IMR-90 (cell line): ENCODE data around the gene ATG9A. TPM values are rescaled to one million over a fixed set of nuclear protein-coding genes. Genes with fewer than 3 reads are reported as not detected.

Experiments
- ATAC-seq: fragments of 200-7000 bp; cut with Tn5 transposase; 2 replicates; pipeline ENCODE4 v1.9.1; 2020; ENCODE audit warnings: low read depth, mild to moderate bottlenecking, moderate library complexity
- BruUV-seq: library from RNA; stranded (reverse); fragments of 400-500 nt; replicated peaks from 2 replicates; lab custom pipeline; 2021; lab: Mats Ljungman, UMichigan
- CTCF ChIA-PET: fragments of 300-600 bp; formaldehyde crosslinking; extraction: SDS; loops from one replicate; lab custom pipeline; 2021; ENCODE audit warnings: antibody characterized with exemption; lab: Yijun Ruan, JAX
- POLR2A ChIA-PET: fragments of 300-600 bp; sonication (Branson Sonifier 250); formaldehyde crosslinking; loops from one replicate; lab custom pipeline; 2022; ENCODE audit warnings: antibody characterized with exemption; ENCODE audit not compliant: unreplicated experiment; lab: Charles Lee
- DNase-seq: peaks from one replicate; pipeline ENCODE4 v3.0.0; 2013
- H2AFZ ChIP-seq: replicated peaks from 2 replicates; pipeline ENCODE3; 2013; ENCODE audit warnings: low read length, mild to moderate bottlenecking; ENCODE audit not compliant: poor library complexity
- H2AK5ac ChIP-seq: 2 replicates; pipeline ENCODE4 v1.6.1; 2013; ENCODE audit warnings: low read depth, low read length, inconsistent platforms
- H2AK9ac ChIP-seq: replicated peaks from 2 replicates; pipeline ENCODE3; 2013; ENCODE audit warnings: mild to moderate bottlenecking, low read depth, low read length, moderate library complexity; ENCODE audit not compliant: poor library complexity
- H2BK120ac ChIP-seq: 2 replicates; pipeline ENCODE4 v1.6.1; 2013; ENCODE audit warnings: low read depth, low read length, inconsistent platforms
- H2BK15ac ChIP-seq: 3 replicates; pipeline ENCODE4 v1.6.1; 2013; ENCODE audit warnings: low read depth, low read length, inconsistent platforms
- H2BK20ac ChIP-seq: 2 replicates; pipeline ENCODE4 v1.6.1; 2013; ENCODE audit warnings: low read depth, mild to moderate bottlenecking, inconsistent platforms, low read length, moderate library complexity
- H2BK5ac ChIP-seq: 2 replicates; pipeline ENCODE4 v1.6.1; 2013; ENCODE audit warnings: mild to moderate bottlenecking, low read depth, low read length, inconsistent platforms; ENCODE audit not compliant: poor library complexity, severe bottlenecking
- H3K14ac ChIP-seq: replicated peaks from 2 replicates; pipeline ENCODE4 v1.6.1; 2013; ENCODE audit warnings: low read depth, low read length, inconsistent platforms
- H3K18ac ChIP-seq: 2 replicates; pipeline ENCODE4 v1.6.1; 2013; ENCODE audit warnings: low read depth, low read length, control low read depth
- H3K23ac ChIP-seq: 2 replicates; pipeline ENCODE4 v1.6.1; 2013; ENCODE audit warnings: low read depth, low read length, inconsistent platforms
- H3K27ac ChIP-seq: 2 replicates; pipeline ENCODE4 v1.5.1; 2013; ENCODE audit warnings: mild to moderate bottlenecking, control low read depth, low read length; ENCODE audit not compliant: insufficient read depth
- H3K27me3 ChIP-seq: 2 replicates; pipeline ENCODE4 v1.6.1; 2013; ENCODE audit warnings: low read length; ENCODE audit not compliant: control insufficient read depth, insufficient read depth
- H3K36me3 ChIP-seq: 2 replicates; pipeline ENCODE4 v1.6.1; 2013; ENCODE audit warnings: low read length, mixed read lengths; ENCODE audit not compliant: control insufficient read depth, insufficient read depth
- H3K4ac ChIP-seq: 2 replicates; pipeline ENCODE4 v1.6.1; 2013; ENCODE audit warnings: low read depth, low read length, inconsistent platforms
- H3K4me1 ChIP-seq: 2 replicates; pipeline ENCODE4 v1.6.1; 2013; ENCODE audit warnings: low read length, mixed read lengths; ENCODE audit not compliant: control insufficient read depth, insufficient read depth
- H3K4me2 ChIP-seq: 2 replicates; pipeline ENCODE4 v1.6.1; 2013; ENCODE audit warnings: low read depth, mild to moderate bottlenecking, control low read depth, low read length, moderate library complexity
- H3K4me3 ChIP-seq: 2 replicates; pipeline ENCODE4 v1.5.1; 2013; ENCODE audit warnings: low read depth, mild to moderate bottlenecking, control low read depth, low read length, moderate library complexity; ENCODE audit not compliant: insufficient read depth
- H3K56ac ChIP-seq: 2 replicates; pipeline ENCODE4 v1.6.1; 2013; ENCODE audit warnings: low read length, inconsistent platforms; ENCODE audit not compliant: insufficient read depth; ENCODE audit errors: extremely low read depth
- H3K79me1 ChIP-seq, 2 experiments: 2 replicates each; pipeline ENCODE4 v1.6.1; 2013; ENCODE audit warnings: low read length in 2 of 2, inconsistent platforms in 1 of 2, low read depth in 1 of 2
- H3K9ac ChIP-seq: 2 replicates; pipeline ENCODE4 v1.6.1; 2013; ENCODE audit warnings: low read depth, low read length, control low read depth
- H3K9me1 ChIP-seq: 2 replicates; pipeline ENCODE4 v1.6.1; 2013; ENCODE audit warnings: low read length, inconsistent platforms; ENCODE audit not compliant: insufficient read depth
- H3K9me3 ChIP-seq: 2 replicates; pipeline ENCODE4 v1.6.1; 2013; ENCODE audit warnings: low read length; ENCODE audit not compliant: control insufficient read depth, insufficient read depth
- H4K20me1 ChIP-seq: 2 replicates; pipeline ENCODE4 v1.6.1; 2013; ENCODE audit warnings: low read length, inconsistent platforms; ENCODE audit not compliant: insufficient read depth
- H4K5ac ChIP-seq: 2 replicates; pipeline ENCODE4 v1.6.1; 2013; ENCODE audit warnings: mild to moderate bottlenecking, low read depth, low read length, control low read depth
- H4K8ac ChIP-seq, 2 experiments: 2 replicates each; pipeline ENCODE4 v1.6.1; 2013; ENCODE audit warnings: low read depth in 2 of 2, low read length in 2 of 2, control low read depth in 1 of 2, inconsistent platforms in 1 of 2
- H4K91ac ChIP-seq: 2 replicates; pipeline ENCODE4 v1.6.1; 2013; ENCODE audit warnings: low read depth, low read length, inconsistent platforms; ENCODE audit not compliant: insufficient read depth
- CEBPB ChIP-seq: IDR thresholded peaks from 2 replicates; pipeline ENCODE4 v1.6.1; 2012; ENCODE audit warnings: low read depth, low read length, improper control_type of control experiment
- FOS ChIP-seq: fragments of 150-350 bp; IDR thresholded peaks from 2 replicates; pipeline ENCODE4 v1.6.1; 2016; ENCODE audit warnings: low read depth, low read length
- MXI1 ChIP-seq: IDR thresholded peaks from 2 replicates; pipeline ENCODE4 v1.6.1; 2012; ENCODE audit warnings: low read depth, mild to moderate bottlenecking, low read length, moderate library complexity, borderline replicate concordance
- NFE2L2 ChIP-seq: fragments of 150-350 bp; IDR thresholded peaks from 2 replicates; pipeline ENCODE4 v1.6.1; 2016; ENCODE audit warnings: low read depth, mild to moderate bottlenecking, low read length
- POLR2A ChIP-seq: IDR thresholded peaks from 2 replicates; pipeline ENCODE4 v1.6.1; 2012; ENCODE audit warnings: mild to moderate bottlenecking, low read depth, low read length
- RAD21 ChIP-seq: IDR thresholded peaks from 2 replicates; pipeline ENCODE4 v1.6.1; 2012; ENCODE audit warnings: low read length, improper control_type of control experiment
- RCOR1 ChIP-seq: IDR thresholded peaks from 2 replicates; pipeline ENCODE4 v1.6.1; 2012; ENCODE audit warnings: mild to moderate bottlenecking, low read length, improper control_type of control experiment; ENCODE audit not compliant: insufficient replicate concordance
- USF2 ChIP-seq: fragments of 150-350 bp; IDR thresholded peaks from 2 replicates; pipeline ENCODE4 v1.6.1; 2017; ENCODE audit warnings: mild to moderate bottlenecking, antibody characterized with exemption, low read length, low read depth
- WGBS, 2 experiments: methylation state at CpG; one replicate each; pipeline versions ENCODE4 v1.1.5 to v1.1.7; 2013; ENCODE audit warnings: missing lambda C conversion rate in 2 of 2; ENCODE audit not compliant: insufficient read length in 1 of 2; ENCODE audit errors: extremely low coverage in 2 of 2; 5-methylcytosine and 5-hydroxymethylcytosine counted together
- dilution Hi-C: fragments of 300-500 bp; cut with HindIII; formaldehyde crosslinking; loops from one replicate; pipeline ENCODE4 v1.14.3; 2018; ENCODE audit warnings: low sequenced_read_pairs; ENCODE audit not compliant: unreplicated experiment
- in situ Hi-C: fragments of 300-500 bp; cut with MboI; formaldehyde crosslinking; loops from 3 replicates; pipeline ENCODE4 v1.14.3; 2019; ENCODE audit warnings: low sequenced_read_pairs, inconsistent platforms, mixed read lengths
- intact Hi-C: fragments of 100-400 bp; cut with micrococcal nuclease; formaldehyde crosslinking; loops from 2 replicates; pipeline ENCODE4 v1.10.0; 2022
- polyA plus RNA-seq, 3 experiments: library from polyadenylated mRNA; depleted of rRNA; stranded (reverse); fragments of >200 nt; gene quantifications; 2 replicates each; pipeline ENCODE4 v1.2.3, GENCODE V29; 2012; ENCODE audit warnings: low replicate concordance in 1 of 3
- total RNA-seq: library from RNA; depleted of rRNA; stranded (reverse); fragments of >200 nt; gene quantifications from 2 replicates; pipeline ENCODE4 v1.2.3, GENCODE V29; 2012

The ATG9A gene
- total and polyA plus RNA-seq, 2 of the 4 experiments (the other 2 are of a cell fraction): 35.1 to 58.3 TPM

GRCh38 chr2:219218217-219218731 is 11.2 kb downstream of the ATG9A start:
- BruUV-seq: no TSS peak
- Histone ChIP-seq H3K18ac (peak overlapping the region; percentile 81), H3K36me3 (peaks cover 50% of the 10 kb centered on the region), H3K4me3 (peak overlapping the region; percentile 54), H3K9ac (peak overlapping the region; percentile 77), H3K23ac (peak overlapping the region; percentile 98), H4K20me1 (peaks cover 11% of the 10 kb centered on the region), H4K8ac (peak overlapping the region; percentile 15 to 87; a peak in 3 of 4 replicates), H2BK20ac (peak overlapping the region; percentile 53; the same call in 1 of the 2 replicates), H2AK9ac (peak overlapping the region; percentile 97), H2BK5ac (peak overlapping the region; percentile 91), H3K9me1 (peaks cover 6% of the 10 kb centered on the region), H3K27me3 (no peaks in the 10 kb centered on the region), H3K27ac (peak overlapping the region; percentile 92), H3K14ac (peak overlapping the region; percentile 88), H3K4me2 (peak overlapping the region; percentile 93), H4K5ac (peak overlapping the region; percentile 78), H3K4me1 (peaks cover 5% of the 10 kb centered on the region; the same call in 1 of the 2 replicates), H2BK15ac (peak overlapping the region; percentile 41; the same call in 1 of the 3 replicates), H2AFZ (peak overlapping the region; percentile 91), H4K91ac (peak overlapping the region; percentile 97), H3K56ac (peak overlapping the region; percentile 82; the same call in 1 of the 2 replicates), H3K79me1 (peaks cover 8 to 28% of the 10 kb centered on the region in 2 experiments; a peak in 3 of 4 replicates), H2AK5ac (peak overlapping the region; percentile 90), H3K9me3 (no peaks in the 10 kb centered on the region), H2BK120ac (peak overlapping the region; percentile 90), H3K4ac (peak overlapping the region; percentile 98)
- TF ChIP-seq MXI1: 0 out of 2 replicates have a peak, but pooled peaks have one; percentile 23
- TF ChIP-seq POLR2A: no peak; the same call in 1 of the 2 replicates
- no peak for TF ChIP-seq USF2
- no peak for TF ChIP-seq NFE2L2
- peak; percentile 77 for TF ChIP-seq RCOR1
- TF ChIP-seq RAD21: no peak
- TF ChIP-seq FOS: no peak
- no peak for TF ChIP-seq CEBPB
- peak; percentile 68 for DNase-seq
- CTCF ChIA-PET: interaction anchor here (0.6 to 1.6 kb wide), 7 partner anchors 10 to 171 kb away, joined by 3 to 8 read pairs (median 4); partner anchors contain the start of genes DNAJB2 and ZFAND2B
- WGBS, 2 experiments: 3% methylated on average over 32 of the region's 37 CpGs; no CpG with 5 or more reads in 1 of the 2 experiments
- intact Hi-C loops: loop anchor here (1.0 to 2.0 kb wide), 2 partner anchors 58 to 61 kb away; partner anchors contain the start of genes DNAJB2 and NHEJ1
- POLR2A ChIA-PET: interaction anchor here (0.6 kb wide), 2 partner anchors 125 to 168 kb away, joined by 4 read pairs; no protein-coding TSS in a partner anchor
- dilution Hi-C loops: no loop called here
- ATAC-seq: peak; percentile 77
- in situ Hi-C loops: no loop called here
